H1 (cell line): ENCODE data around the gene EFHC1. TPM values are rescaled to one million over a fixed set of nuclear protein-coding genes. Genes with fewer than 3 reads are reported as not detected.

ENCODE experiments used
- BACH1 ChIP-seq: IDR thresholded peaks from 2 replicates; pipeline ENCODE4 v1.6.1; 2012; ENCODE audit warnings: low read length, improper control_type of control experiment
- NANOG ChIP-seq: IDR thresholded peaks from 2 replicates; pipeline ENCODE4 v1.6.1; 2011; ENCODE audit warnings: low read length, low read depth, mild to moderate bottlenecking, inconsistent platforms; ENCODE audit not compliant: insufficient read depth, poor library complexity, severe bottlenecking
- NRF1 ChIP-seq: IDR thresholded peaks from 2 replicates; pipeline ENCODE4 v1.6.1; 2011; ENCODE audit warnings: mild to moderate bottlenecking, low read depth, low read length, improper control_type of control experiment
- RAD21 ChIP-seq, 2 experiments: IDR thresholded peaks in 1 of 2; conservative IDR thresholded peaks in 1 of 2; 2 replicates each; pipeline ENCODE4 v1.6.1; 2011; ENCODE audit warnings: low read depth in 2 of 2, low read length in 2 of 2, improper control_type of control experiment in 1 of 2, inconsistent platforms in 1 of 2, mild to moderate bottlenecking in 1 of 2, moderate library complexity in 1 of 2
- SIRT6 ChIP-seq: IDR thresholded peaks from one replicate; pipeline ENCODE4 v1.7.1; 2012; ENCODE audit warnings: low read length, inconsistent platforms
- TEAD4 ChIP-seq: IDR thresholded peaks from 2 replicates; pipeline ENCODE4 v1.6.1; 2012; ENCODE audit warnings: low read depth, low read length, inconsistent platforms, mixed read lengths
- ZNF274 ChIP-seq: IDR thresholded peaks from 2 replicates; pipeline ENCODE4 v1.7.0; 2012; ENCODE audit warnings: low read length, borderline replicate concordance; ENCODE audit errors: extremely low read depth
- polyA plus RNA-seq, 7 experiments: library from polyadenylated mRNA; depleted of rRNA in 3 of 7; stranded (reverse) in 5 of 7; unstranded in 2 of 7; fragments of >200 nt in 5 of 7; fragments of 200-250 nt in 2 of 7; gene quantifications; 1 replicate in 5 of 7; 2 replicates in 1 of 7; 4 replicates in 1 of 7; pipeline versions ENCODE4 v1.2.1 to v1.2.3, GENCODE V29; 2011 to 2013; ENCODE audit warnings: missing spikeins in 2 of 7, mixed read lengths in 2 of 7
- total RNA-seq: library from RNA; stranded (reverse); fragmentation: NEBNext Ultra II Directional; extraction: Animal tissue kit (Norgen Biotek cat#: 25700); gene quantifications from 2 replicates; pipeline ENCODE4 v1.2.1, GENCODE V29; 2021

Gene EFHC1
- total and polyA plus RNA-seq, 2 of the 8 experiments (the other 6 are each of a cell fraction or from before 2014, with no cell fraction given): 10.5 to 16.4 TPM

GRCh38 chr6:52545406-52546119 lies 125.4 kb downstream of the EFHC1 start (continued):
- TF ChIP-seq ZNF274: no peak
- TF ChIP-seq RAD21 (IDR thresholded peaks at IDR 0.05 in 1 of 2, conservative IDR thresholded peaks at IDR 0.05 in 1 of 2; ENCODE audit: low read depth in 2 of 2, low read length in 2 of 2): no peak
- no peak for TF ChIP-seq TEAD4
- no peak for TF ChIP-seq BACH1
- TF ChIP-seq SIRT6: no peak
- TF ChIP-seq NANOG: no peak
- no peak for TF ChIP-seq NRF1
